COLO668 (cell line): ENCODE data around the gene RHCE.
"Not testable (repeated sequence)": the region's sequence is repeated elsewhere in the genome, so short reads cannot be mapped to it uniquely, and the experiment has no call there.

Experiments
- DNase-seq: peaks from one replicate; lab custom pipeline; 2025; ENCODE audit not compliant: unreplicated experiment; lab: John Stamatoyannopoulos, UW

RHCE gene

GRCh38 chr1:25433389-25434186 lies 13.0 kb upstream of the RHCE start:
- no peak for DNase-seq

- no peak for DNase-seq
Measured at GRCh38 chr1:25432749-25433388, 12.2 kb upstream of the RHCE start.

DNA sequence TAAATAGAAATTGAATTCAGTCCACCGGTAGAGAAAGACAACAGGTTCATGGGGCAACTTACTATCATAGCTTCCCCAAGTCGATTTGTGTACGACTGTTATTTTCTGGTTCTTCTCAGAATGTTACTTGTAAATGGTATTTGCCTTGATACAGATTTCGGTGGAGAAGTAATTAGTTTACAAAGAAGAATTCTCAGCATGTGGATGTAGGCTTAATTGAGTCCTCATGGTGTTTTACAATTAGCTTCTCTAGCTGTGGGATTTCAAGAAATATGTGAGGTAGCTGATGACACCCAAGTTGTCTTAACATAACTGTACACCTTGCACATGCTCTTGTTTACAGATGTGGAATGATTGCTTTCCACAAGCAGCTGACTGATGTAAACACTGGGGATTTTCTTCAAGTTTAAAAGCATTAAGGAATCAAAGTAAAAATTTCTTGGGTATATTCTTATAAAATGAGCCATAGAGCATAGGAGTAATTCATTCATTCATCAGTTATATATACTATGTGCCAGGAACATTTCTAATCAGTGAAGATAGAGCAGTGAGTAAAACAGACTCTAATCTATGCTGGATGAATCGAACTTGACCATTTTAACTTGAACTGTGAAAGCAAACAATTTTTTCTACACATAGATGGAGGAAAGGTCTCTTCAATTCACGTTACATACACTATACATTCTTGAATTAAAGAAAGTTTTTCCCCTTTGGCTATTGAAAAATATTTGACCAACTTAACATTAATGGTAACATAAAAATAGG lies 11.5 kb upstream of the RHCE start:
- DNase-seq: no peak

- peak; percentile 85 for DNase-seq
Measured at GRCh38 chr1:25430967-25431881, 10.6 kb upstream of the RHCE start.

- peak; percentile 99 for DNase-seq
Measured at GRCh38 chr1:25430073-25430966, 9.7 kb upstream of the RHCE start, which contains the start of gene MACO1. Gene MACO1 (plus strand): TSS chr1:25430897. CDS start chr1:25431099, 202 bp downstream.

GRCh38 chr1:25428475-25429166 lies 8.0 kb upstream of the RHCE start:
- no peak for DNase-seq

DNA sequence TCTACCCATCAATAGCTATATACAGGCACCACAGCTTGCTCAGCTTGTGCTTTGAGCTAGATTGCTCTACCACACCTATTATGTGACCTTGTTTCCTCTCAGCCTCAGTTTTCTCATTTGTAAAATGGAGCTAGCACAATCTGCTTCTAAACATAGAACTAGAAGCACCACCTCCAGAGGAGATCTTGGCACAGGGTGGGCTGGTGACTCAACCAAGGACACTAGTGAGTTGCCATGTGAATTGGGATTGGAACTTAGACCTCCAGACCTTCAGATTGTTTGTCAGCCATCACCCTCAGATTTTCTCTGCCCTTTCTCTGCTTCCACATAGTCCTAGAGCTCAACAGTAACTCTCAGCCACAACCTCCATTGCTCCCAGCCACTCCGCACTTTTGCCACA lies 7.1 kb upstream of the RHCE start:
- no peak for DNase-seq

DNA sequence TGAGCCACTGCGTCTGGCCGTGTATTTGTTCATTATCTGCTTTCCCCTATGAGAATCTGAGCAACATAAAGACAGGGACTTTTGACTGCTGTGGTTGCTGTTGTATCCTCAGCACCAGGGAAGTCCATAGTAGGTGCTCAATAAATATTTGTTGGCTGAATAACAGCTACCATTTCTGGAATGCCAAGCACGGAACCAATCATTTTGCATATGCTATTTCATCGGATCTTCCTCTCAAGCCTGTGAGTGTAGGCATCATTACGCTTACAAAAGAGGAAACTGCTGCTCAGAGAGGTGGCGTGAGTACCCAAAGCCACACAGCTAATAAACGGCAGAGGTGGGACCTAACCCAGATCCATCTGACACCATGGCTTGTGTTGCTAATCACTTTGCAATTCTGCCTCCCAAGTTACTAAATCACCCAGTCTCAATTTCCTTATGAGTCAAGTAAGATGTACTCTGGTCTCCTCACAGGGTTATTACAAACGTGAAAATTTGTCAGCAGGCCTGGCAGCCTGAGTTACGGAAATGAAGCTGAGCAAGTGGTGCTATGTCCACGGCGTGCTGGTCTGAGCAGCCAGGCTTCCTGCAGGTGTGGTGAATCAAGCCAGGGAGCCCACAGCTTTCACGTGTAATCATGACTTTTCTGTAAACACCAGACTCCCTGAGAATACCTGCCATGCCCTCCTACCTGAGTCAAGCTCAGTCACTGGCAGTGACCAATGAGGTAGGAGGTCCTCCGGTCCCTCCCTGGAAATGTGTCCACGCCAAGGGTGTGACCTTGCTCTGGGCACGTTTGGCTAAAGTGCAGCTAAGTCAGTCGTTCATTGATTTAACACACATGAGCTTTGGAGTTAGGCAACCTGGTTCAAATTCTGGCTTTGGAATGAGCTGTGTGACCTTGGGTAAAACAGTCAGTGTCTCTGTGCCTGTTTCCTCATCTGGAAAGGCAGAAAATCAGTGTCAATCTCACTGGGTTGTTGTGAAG lies 4.8 kb upstream of the RHCE start:
- DNase-seq: no peak

- not testable (repeated sequence) for DNase-seq
Measured at GRCh38 chr1:25423206-25423605, 2.6 kb upstream of the RHCE start.

DNA sequence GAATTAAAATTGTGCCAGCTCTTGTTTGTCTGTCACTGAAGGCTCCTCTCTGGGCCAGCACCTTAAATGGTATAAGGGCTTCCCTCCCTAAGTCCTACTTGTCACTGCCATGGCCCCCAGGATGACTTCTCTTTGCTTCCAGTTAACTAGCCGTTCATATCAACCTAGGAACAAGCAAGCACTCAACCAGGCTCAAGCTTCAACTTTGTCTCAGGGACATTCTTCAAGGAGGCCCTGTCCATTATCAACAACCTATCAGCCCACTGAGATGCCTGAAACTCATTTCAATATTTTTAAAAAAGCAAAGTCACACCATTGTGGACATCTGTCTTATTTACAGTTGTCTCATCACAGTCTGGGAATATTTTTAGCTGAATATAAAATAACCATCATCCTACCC lies 1.3 kb downstream of the RHCE start:
- DNase-seq: not testable (repeated sequence)

GRCh38 chr1:25417280-25417679 lies 3.3 kb downstream of the RHCE start:
- not testable (repeated sequence) for DNase-seq

DNA sequence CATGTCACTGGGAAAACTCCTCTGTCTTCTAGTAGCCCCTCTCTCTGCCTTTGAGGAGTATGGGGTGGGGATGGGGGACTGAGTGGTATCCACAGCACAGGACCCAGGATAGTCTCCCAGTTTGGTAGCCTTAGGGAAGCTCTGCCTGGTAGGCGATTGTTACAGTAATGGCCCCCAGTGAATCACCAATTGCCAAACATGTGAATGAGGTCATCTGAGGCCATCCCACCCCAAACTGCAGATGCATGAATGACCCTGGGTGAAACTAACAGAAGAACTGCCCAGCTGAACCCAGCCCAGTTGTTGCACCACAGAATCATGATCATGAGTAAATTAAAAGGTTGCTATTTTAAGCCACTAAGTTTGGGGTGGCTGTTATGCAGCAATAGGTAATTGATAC lies 6.0 kb downstream of the RHCE start:
- not testable (repeated sequence) for DNase-seq

DNA sequence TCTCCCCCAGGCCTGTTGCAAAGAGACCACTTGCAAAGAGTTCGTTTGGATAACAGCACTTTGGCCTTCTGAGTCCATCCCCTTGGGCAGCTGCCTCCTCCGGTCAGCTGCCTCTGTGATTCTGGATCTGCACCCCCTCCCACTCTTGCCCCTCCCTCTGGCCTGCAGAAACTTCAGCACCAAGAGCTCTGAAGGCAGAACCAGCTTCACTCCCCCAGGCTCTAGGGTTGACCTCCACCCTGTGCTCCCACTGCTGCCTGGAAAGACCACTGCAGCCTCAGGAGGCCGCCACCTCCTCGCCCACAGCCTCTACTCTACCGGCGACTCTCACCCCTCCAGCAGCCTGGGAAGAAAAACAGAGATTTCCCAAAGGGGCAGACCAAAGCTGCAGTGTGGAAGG lies 6.5 kb downstream of the RHCE start:
- not testable (repeated sequence) for DNase-seq

GRCh38 chr1:25412872-25413623 lies 7.6 kb downstream of the RHCE start:
- not testable (repeated sequence) for DNase-seq

DNA sequence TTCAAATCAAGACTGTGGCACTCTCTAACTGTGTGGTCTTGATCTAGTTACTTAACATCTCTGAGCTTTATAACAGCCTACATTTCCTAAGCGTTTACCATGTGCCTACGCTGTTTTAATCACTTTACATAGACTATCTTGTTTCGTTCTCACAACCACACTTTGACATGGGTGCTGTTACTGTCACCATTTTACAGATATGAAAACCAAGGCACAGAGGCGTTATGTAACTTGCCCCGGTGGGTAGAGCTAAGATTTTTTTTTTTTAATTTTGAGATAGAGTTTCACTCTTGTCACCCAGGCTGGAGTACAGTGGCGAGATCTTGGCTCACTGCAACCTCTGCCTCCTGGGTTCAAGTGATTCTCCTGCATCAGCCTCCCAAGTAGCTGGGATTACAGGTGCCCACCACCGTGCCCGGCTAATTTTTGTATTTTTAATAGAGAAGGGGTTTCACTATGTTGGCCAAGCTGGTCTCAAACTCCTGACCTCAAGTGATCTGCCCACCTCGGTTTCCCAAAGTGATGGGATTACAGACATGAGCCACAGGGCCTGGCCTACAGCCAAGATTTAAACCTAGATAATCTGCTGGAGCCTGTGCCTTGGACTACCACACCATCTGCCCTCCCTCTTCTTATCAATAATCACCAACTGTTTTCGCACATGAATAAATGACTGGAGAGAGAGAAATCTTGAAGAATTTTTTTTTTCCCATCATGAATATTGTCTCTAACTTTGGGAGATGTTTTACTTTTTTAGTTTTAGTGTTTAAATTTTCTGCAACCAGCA lies 10.8 kb downstream of the RHCE start:
- not testable (repeated sequence) for DNase-seq

GRCh38 chr1:25405731-25406305 lies 14.8 kb downstream of the RHCE start:
- not testable (repeated sequence) for DNase-seq
